ENCODE data around the gene PACRG.

PACRG gene

DNA sequence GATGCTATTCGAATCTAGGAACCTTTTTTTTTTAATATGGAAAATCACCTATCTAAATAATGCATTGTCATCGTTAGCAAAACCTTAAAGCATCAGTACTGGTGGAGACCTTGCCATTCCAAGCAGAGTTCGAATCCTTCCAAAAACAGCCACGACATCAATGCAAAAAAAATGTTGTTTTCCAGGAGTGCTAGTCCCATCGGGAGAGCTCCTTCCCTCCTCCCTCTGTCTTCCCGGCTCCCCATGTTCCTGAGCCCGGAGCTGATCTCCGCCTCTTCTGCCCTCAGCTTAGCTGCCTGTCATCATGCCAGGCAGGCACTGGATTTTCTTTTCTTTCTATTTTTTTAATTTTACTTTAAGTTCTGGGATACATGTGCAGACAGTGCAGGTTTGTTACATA lies 533.1 kb downstream of the PACRG start:
- DNase-seq (ENCODE audit: low spot score in 2 of 2) (no peak), ATAC-seq (no peak)
- Mint-ChIP-seq H3K36me3 (no peaks in the 10 kb centered on the region), H3K4me3 (no peak overlapping the region), H3K4me1 (no peaks in the 10 kb centered on the region), H3K9me3 (no peaks in the 10 kb centered on the region), H3K27ac (no peak overlapping the region)

- Mint-ChIP-seq H3K27ac (no peak overlapping the region), H3K36me3 (no peaks in the 10 kb centered on the region), H3K4me3 (no peak overlapping the region), H3K4me1 (no peaks in the 10 kb centered on the region), H3K9me3 (no peaks in the 10 kb centered on the region)
- DNase-seq (ENCODE audit: low spot score in 2 of 2) (no peak), ATAC-seq (no peak)
Measured at GRCh38 chr6:163261361-163261760, 533.6 kb downstream of the PACRG start.

- Mint-ChIP-seq H3K4me3 (no peak overlapping the region), H3K4me1 (no peaks in the 10 kb centered on the region), H3K36me3 (no peaks in the 10 kb centered on the region), H3K9me3 (no peaks in the 10 kb centered on the region), H3K27ac (no peak overlapping the region)
- ATAC-seq (no peak), DNase-seq (ENCODE audit: low spot score in 2 of 2) (no peak)
Measured at GRCh38 chr6:163262080-163262479, 534.3 kb downstream of the PACRG start.

- Mint-ChIP-seq H3K27ac (no peak overlapping the region), H3K36me3 (no peaks in the 10 kb centered on the region), H3K9me3 (no peaks in the 10 kb centered on the region), H3K4me1 (no peaks in the 10 kb centered on the region), H3K4me3 (no peak overlapping the region)
- ATAC-seq (no peak), DNase-seq (ENCODE audit: low spot score in 2 of 2) (no peak)
Measured at GRCh38 chr6:163263196-163263595, 535.4 kb downstream of the PACRG start.

DNA sequence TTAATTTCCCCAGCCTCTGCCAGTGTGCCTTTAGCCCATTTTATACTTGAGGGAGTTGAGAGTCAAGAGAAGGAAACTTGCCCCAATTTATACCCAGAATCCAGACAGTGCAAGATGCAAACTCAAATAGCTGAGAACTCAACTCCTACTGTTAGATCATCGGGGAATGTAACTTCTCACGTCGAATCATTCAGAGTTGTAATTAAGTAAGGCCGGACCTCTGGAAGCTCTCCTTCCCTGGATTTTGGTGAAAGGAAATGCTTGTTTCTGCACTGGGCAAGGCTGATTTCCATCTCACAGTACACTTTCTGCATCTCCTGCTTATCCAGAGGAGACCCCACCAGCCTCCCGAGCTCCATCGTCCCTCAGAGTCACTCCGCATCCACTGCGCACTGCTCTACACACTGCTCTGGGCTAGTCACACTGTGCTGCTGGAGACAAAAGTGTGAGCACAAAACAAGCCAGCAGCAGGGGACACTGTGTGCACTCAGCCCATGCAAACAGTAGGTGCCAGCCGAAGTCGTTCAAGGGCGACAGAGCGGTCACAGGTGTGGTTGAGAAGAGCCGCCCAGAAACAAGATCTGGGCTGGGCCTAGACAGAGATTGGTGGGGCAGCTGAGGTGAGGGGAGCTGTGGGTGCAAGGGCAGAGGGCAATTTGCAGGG lies 536.4 kb downstream of the PACRG start:
- Mint-ChIP-seq H3K9me3 (no peaks in the 10 kb centered on the region), H3K4me1 (no peaks in the 10 kb centered on the region), H3K36me3 (no peaks in the 10 kb centered on the region), H3K4me3 (no peak overlapping the region), H3K27ac (no peak overlapping the region)
- DNase-seq (ENCODE audit: low spot score in 2 of 2) (no peak), ATAC-seq (no peak)

- Mint-ChIP-seq H3K4me1 (no peaks in the 10 kb centered on the region), H3K9me3 (no peaks in the 10 kb centered on the region), H3K27ac (no peak overlapping the region), H3K36me3 (no peaks in the 10 kb centered on the region), H3K4me3 (no peak overlapping the region)
- ATAC-seq (no peak), DNase-seq (ENCODE audit: low spot score in 2 of 2) (no peak)
Measured at GRCh38 chr6:163264662-163265035, 536.9 kb downstream of the PACRG start.

DNA sequence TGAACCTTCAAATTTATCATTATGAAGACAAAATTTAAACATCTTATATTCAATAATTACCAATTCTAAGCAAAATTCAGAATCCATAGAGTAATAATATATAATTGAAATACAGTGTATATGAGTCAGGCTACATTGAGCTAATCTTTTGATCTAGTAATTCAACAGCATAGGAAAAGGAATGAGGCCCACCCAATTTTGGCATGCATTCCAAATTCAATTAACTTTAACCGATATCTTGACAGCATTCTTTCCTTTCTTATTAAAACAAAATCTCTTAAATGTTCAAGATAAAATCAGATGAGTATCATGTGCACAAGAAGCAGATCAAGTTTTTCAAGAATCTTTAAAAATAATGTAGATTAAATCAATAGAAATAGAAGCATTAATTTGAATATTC lies 553.9 kb downstream of the PACRG start:
- Mint-ChIP-seq H3K4me1 (peaks cover 7% of the 10 kb centered on the region), H3K9me3 (no peaks in the 10 kb centered on the region), H3K36me3 (no peaks in the 10 kb centered on the region), H3K27ac (no peak overlapping the region), H3K4me3 (no peak overlapping the region)
- ATAC-seq: no peak
- DNase-seq (ENCODE audit: low spot score in 2 of 2): no peak

- H3K9me3 Mint-ChIP-seq: no peaks in the 10 kb centered on the region
- no peaks in the 10 kb centered on the region for H3K36me3 Mint-ChIP-seq
- no peak overlapping the region for H3K27ac Mint-ChIP-seq
- ATAC-seq: no peak
- no peak for DNase-seq (ENCODE audit: low spot score in 2 of 2)
- peaks cover 7% of the 10 kb centered on the region for H3K4me1 Mint-ChIP-seq
- H3K4me3 Mint-ChIP-seq: no peak overlapping the region
Measured at GRCh38 chr6:163282672-163283071, 554.9 kb downstream of the PACRG start.

DNA sequence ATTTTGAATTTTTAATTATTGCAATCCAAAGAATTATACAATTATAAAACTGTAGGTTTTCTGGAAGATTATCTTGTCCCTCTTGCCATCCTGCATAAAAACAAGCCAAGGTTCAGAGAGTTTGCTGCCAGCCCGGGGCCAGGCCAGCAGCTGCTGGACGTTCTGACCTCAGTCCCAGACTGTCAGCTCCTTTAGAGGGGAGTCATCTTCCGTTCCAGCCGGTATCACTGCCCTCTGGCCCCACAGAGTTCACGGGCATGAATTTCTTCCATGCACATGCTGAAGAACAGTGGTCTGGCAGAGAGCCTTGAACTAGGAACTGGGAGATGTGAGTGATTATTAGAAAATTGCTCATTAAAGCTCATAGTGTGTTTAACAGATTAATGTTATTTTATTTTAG lies 556.4 kb downstream of the PACRG start:
- DNase-seq (ENCODE audit: low spot score in 2 of 2) (no peak), ATAC-seq (no peak)
- Mint-ChIP-seq H3K36me3 (no peaks in the 10 kb centered on the region), H3K4me3 (no peak overlapping the region), H3K4me1 (peaks cover 7% of the 10 kb centered on the region), H3K9me3 (no peaks in the 10 kb centered on the region), H3K27ac (no peak overlapping the region)

GRCh38 chr6:163285691-163286090 lies 557.9 kb downstream of the PACRG start:
- H3K27ac Mint-ChIP-seq: no peak overlapping the region
- no peaks in the 10 kb centered on the region for H3K36me3 Mint-ChIP-seq
- peaks cover 5% of the 10 kb centered on the region for H3K4me1 Mint-ChIP-seq
- no peaks in the 10 kb centered on the region for H3K9me3 Mint-ChIP-seq
- no peak for DNase-seq (ENCODE audit: low spot score in 2 of 2)
- ATAC-seq: no peak
- no peak overlapping the region for H3K4me3 Mint-ChIP-seq

DNA sequence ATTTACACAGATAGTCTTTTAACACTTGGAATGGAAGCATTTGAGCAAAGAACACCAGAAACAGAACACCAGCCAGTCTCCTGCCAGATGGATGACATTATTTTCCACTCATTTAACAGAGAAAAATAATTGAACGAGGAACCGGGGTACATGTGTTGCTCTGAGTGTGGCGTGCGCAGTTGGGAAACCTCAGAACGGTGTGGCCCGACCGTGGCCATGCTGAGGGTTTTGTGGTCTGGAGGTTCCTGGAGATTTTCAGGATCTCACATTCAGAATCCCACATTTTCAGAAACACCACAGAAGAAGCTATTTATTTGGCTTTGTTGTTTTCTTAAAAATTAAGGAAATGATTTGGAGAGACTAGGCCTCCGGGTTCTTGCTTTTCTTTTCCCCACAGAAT lies 559.9 kb downstream of the PACRG start:
- Mint-ChIP-seq H3K4me3 (no peak overlapping the region), H3K4me1 (no peaks in the 10 kb centered on the region), H3K36me3 (no peaks in the 10 kb centered on the region), H3K27ac (no peak overlapping the region), H3K9me3 (no peaks in the 10 kb centered on the region)
- no peak for ATAC-seq
- DNase-seq (ENCODE audit: low spot score in 2 of 2): no peak

DNA sequence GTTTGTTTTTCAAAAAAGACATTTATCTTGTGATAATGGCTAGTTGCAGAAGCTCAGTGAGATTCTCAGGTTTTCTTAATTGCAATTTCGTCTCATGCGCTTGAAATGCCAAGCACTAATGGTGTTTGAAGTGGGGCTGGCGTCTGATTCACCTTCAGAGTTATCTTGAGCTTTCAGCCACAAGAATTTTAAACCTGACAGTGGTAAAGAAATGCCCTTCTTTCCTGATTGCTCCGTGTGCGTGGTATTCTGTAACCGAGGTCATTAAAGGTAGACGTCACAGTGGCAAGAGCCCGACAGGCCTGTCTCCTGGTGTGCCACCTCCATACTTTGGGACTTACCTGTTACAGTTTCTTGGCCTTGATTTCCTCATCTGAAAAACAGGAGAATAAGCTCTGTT lies 560.3 kb downstream of the PACRG start:
- no peak for DNase-seq (ENCODE audit: low spot score in 2 of 2)
- Mint-ChIP-seq H3K36me3 (no peaks in the 10 kb centered on the region), H3K4me1 (no peaks in the 10 kb centered on the region), H3K9me3 (no peaks in the 10 kb centered on the region), H3K4me3 (no peak overlapping the region), H3K27ac (no peak overlapping the region)
- no peak for ATAC-seq

DNA sequence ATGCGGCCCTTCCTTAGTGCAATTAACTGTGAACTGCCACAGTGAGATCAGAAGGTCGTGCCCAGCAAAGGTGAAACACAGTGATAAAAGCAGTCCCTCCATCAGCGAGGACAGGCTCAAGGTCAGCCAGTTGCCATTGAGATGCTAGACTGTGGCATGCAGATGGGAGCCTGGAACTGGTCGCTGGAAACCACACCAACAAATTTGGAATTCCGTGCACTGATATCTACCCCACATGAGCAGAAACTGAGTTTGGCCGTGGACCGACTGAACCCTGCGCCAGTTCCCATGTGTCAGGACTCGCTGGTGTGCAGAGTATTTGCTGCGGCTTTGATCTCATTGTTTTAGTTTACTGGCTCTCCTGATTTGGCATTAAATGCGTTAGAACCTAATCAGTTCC lies 561.1 kb downstream of the PACRG start:
- Mint-ChIP-seq H3K36me3 (no peaks in the 10 kb centered on the region), H3K27ac (no peak overlapping the region), H3K9me3 (no peaks in the 10 kb centered on the region), H3K4me3 (no peak overlapping the region), H3K4me1 (no peaks in the 10 kb centered on the region)
- ATAC-seq (no peak), DNase-seq (ENCODE audit: low spot score in 2 of 2) (no peak)

GRCh38 chr6:163289447-163289846 lies 561.7 kb downstream of the PACRG start:
- H3K4me1 Mint-ChIP-seq: no peaks in the 10 kb centered on the region
- DNase-seq (ENCODE audit: low spot score in 2 of 2) (no peak), ATAC-seq (no peak)
- H3K4me3 Mint-ChIP-seq: no peak overlapping the region
- H3K9me3 Mint-ChIP-seq: no peaks in the 10 kb centered on the region
- no peak overlapping the region for H3K27ac Mint-ChIP-seq
- no peaks in the 10 kb centered on the region for H3K36me3 Mint-ChIP-seq

- ATAC-seq: no peak
- Mint-ChIP-seq H3K4me3 (no peak overlapping the region), H3K4me1 (no peaks in the 10 kb centered on the region), H3K27ac (no peak overlapping the region), H3K9me3 (no peaks in the 10 kb centered on the region), H3K36me3 (no peaks in the 10 kb centered on the region)
- no peak for DNase-seq (ENCODE audit: low spot score in 2 of 2)
Measured at GRCh38 chr6:163290545-163291274, 562.9 kb downstream of the PACRG start.

- H3K4me3 Mint-ChIP-seq: no peak overlapping the region
- no peaks in the 10 kb centered on the region for H3K36me3 Mint-ChIP-seq
- H3K9me3 Mint-ChIP-seq: no peaks in the 10 kb centered on the region
- no peak for DNase-seq (ENCODE audit: low spot score in 2 of 2)
- no peaks in the 10 kb centered on the region for H3K4me1 Mint-ChIP-seq
- no peak for ATAC-seq
- no peak overlapping the region for H3K27ac Mint-ChIP-seq
Measured at GRCh38 chr6:163291622-163292021, 563.8 kb downstream of the PACRG start.
